GM12892 (cell line): ENCODE measurements around the gene RBKS.
A peak's percentile ranks its signal among the peaks of the same experiment; 100 is the strongest.

Source experiments
- DNase-seq: peaks from one replicate; pipeline ENCODE4 v3.0.0; 2011; ENCODE audit not compliant: insufficient read length
- FAIRE-seq: peaks from 2 replicates; lab custom pipeline; 2011; peaks lifted over from hg19 to GRCh38; lab: Jason Lieb, UNC
- POLR2A ChIP-seq: IDR thresholded peaks from 2 replicates; pipeline ENCODE4 v1.6.1; 2011; ENCODE audit warnings: low read depth, low read length, control low read depth
- POLR2AphosphoS5 ChIP-seq: IDR thresholded peaks from 2 replicates; pipeline ENCODE4 v1.6.1; 2011; ENCODE audit warnings: low read depth, low read length, control low read depth
- TAF1 ChIP-seq: IDR thresholded peaks from 2 replicates; pipeline ENCODE4 v1.6.1; 2011; ENCODE audit warnings: low read depth, mild to moderate bottlenecking, control low read depth, low read length, borderline replicate concordance

RBKS gene

DNA sequence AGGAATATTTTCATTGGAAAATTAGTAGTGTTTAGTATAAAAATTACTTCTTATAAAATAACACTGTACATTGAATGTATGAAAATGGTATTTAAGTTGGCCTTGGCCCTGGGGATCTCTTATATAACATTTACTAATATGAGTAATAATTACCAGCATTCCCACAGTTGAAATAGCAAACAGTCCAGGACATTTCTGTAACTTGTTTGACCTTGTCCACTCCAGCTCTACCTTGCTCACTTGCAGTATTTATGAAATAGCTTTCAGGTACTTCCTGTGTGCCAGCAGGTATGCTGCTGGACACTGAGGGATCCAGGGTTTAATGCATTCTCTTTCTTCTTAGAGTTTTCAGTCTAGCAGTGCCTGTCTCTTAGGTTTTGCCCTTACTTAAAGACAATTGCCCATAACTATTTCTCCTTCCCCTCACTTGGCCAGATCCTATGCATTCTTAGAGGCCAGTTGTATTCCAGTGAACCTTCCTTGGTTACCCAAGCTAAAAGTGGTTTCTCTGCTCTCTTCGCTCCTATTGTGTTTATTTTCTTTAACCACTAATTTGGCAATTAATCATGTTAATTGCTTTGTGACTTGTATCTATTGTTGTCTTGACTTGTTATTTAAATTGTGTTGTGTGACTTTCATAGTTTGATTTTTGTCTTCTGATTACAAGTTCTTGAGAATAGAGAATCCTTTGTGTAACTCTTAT lies 26.3 kb upstream of the RBKS start:
- FAIRE-seq, result no peak
- DNase-seq, result no peak
- TF ChIP-seq POLR2A (no peak), POLR2AphosphoS5 (no peak), TAF1 (no peak)

DNA sequence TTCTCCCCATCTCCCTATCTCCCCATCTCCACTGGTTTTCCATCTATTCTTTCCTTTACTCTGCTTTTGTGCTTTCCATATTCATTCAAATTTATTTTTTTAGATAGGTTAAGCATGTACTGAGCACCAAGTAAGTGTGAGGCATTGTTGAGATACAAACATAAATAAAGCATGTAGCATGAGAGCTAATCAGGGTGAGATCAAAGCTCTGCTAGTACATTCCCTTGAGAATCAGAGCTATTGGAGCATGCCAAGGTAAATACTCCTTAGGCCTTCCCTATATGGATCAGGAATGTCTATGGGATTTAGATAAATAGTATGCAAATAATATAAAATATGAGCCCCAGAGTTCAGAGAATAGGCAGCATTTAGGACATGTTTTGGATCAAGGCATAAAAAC lies 25.7 kb upstream of the RBKS start:
- TF ChIP-seq POLR2AphosphoS5 (no peak), TAF1 (no peak), POLR2A (no peak)
- FAIRE-seq, result no peak

DNA sequence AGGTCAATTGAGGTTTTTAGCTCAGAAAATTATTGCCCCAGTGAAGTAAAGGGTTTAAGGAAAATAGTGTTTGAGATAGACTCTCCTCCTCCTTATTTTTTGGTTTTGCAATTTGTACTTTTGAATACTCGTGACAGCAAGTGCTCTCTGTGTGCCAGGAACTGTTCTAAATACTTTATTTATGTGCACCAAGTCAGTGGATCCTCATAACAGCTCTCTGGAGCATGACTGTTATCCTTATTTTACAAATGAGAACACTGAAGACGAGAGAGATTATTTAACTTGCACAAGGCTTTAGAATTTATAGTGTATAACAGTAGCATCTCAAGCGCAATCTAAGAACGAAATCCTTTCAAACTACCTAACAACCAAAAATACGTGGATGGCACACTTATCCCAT lies 25.0 kb upstream of the RBKS start:
- no peak for DNase-seq
- no peak for FAIRE-seq
- TF ChIP-seq POLR2AphosphoS5 (no peak), POLR2A (no peak)

More for the DNA sequence above, 25.7 kb upstream of the RBKS start:
- no peak for DNase-seq

DNA sequence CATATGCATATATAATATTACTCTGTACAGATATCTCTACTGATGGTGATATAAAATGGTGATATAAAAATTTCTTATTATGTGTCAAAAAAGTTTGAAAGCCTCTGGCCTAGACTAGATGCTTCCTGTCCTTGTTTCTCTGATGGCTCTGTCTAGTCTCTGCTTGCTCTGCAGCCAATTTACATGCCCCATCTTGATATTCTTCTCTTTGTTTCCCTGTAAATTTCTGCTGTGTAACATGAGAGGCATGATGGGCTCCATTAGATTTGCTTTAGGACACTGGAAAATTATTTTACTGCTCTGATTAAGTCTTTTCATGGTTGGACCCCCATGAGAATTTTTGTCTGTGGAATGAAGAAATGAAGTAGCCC lies 24.6 kb upstream of the RBKS start:
- no peak for DNase-seq
- FAIRE-seq, result no peak
- no peak for TF ChIP-seq TAF1
- TF ChIP-seq POLR2AphosphoS5, result no peak
- TF ChIP-seq POLR2A, result no peak

DNA sequence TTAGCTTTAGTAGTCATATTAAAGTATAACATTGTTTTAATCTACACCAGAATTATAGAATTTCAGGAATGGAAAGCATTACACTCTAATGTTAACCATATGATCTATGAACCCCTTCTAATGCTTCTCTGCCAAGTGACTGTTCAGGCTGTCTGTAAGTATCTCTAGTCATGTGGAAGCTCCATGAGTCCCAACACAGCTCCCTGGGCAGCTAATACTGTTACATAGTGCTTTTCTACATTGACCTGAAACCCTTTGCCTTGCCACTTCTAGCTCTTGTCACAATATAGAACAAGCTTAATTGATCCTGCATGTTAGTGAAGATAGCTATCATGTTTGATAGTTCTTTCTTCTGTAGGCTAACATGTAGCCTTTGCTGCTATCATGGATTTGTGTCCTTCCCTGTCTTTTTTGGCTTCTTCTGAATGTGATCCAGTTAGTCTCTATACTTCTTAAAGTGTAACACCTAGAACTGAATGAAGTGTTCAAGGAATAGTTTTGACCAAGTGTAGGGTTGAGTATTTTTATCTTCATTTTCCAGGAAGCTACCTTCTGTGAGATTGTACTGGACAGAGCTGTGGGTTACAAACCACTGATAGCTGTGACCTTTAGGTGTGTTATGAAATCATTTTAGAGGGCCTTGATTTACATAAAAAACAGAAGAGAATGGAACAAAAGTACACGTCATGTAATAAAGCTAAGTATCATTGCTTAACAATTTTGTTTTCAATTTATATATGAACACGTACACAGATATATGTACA lies 24.0 kb upstream of the RBKS start:
- FAIRE-seq (peak; percentile 14), DNase-seq (no peak)
- TF ChIP-seq POLR2A (no peak), TAF1 (no peak), POLR2AphosphoS5 (no peak)

DNA sequence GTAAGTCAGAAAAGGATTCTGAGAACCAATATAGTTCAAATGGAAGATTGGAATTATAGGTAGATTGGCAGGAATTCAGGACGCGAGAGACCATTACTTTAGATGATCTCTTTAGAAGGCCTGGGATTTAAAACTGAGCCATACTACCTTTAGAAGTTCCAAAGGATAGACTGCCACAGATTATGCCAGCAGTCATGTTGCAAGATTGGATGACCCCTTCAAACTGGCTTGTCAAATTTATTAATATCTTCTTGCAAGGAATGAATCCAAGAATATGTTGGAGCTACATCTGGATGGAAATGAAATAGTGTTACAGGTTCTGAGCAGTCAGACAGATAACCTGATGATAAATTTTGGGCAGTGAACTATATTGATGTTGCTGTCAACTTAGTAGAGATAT lies 22.3 kb upstream of the RBKS start:
- FAIRE-seq, result no peak
- no peak for TF ChIP-seq TAF1
- no peak for TF ChIP-seq POLR2AphosphoS5
- TF ChIP-seq POLR2A, result no peak
- no peak for DNase-seq

DNA sequence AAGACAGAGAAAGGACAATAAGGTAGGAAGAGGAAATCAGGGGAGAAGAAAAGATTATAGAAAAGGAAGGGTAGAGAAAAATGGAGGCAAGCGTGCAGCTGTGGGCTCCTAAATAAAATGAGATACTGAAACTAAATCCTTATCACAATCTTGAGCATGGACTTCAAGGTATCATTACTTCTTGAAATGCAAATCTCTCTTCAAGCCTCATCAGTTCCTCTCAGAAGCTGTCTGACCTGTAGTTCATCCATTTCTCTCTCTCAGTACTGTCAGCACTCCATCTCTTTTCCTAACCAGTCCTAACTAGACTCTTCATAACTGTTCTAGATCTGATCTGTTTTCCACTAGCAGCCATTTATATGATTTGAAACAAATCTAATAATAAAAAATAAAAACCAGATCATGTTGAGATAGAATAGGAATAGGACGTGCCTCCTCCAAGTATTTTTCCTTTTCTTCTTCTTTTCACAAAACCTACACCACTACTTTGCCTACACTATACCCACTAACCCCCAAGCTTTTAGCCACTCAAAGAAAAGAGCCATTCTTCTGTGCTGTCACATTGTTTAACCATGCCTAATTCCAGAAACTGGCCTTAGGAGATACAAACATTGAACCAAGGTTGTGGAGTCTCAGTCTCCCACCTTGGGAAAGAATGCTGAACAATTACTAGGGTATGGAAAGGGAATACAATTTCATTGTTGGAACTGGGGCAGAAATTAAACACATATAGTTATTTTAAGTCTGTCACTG lies 21.4 kb upstream of the RBKS start:
- no peak for DNase-seq
- no peak for FAIRE-seq
- TF ChIP-seq POLR2AphosphoS5 (no peak), TAF1 (no peak), POLR2A (no peak)

DNA sequence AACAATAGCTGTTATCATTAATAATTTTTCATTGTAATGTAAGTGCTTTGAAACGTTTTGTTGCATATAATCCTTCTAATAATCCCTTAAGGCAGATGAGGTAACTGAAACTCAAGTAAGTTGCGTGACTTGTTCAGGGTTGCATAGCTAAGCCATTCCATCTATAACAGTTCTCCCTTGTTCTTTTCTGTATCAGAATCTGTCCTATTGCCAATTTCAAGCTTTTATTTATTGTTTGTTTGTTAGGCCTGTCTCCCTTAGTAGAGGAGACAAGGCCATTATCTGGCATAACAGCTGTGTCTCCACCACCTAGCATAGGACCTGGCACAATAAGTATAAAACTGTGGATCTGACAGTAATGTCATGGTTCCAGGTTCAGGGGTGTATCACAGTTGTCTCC lies 19.7 kb upstream of the RBKS start:
- TF ChIP-seq POLR2A, result no peak
- no peak for TF ChIP-seq TAF1
- TF ChIP-seq POLR2AphosphoS5, result no peak
- no peak for DNase-seq
- no peak for FAIRE-seq

DNA sequence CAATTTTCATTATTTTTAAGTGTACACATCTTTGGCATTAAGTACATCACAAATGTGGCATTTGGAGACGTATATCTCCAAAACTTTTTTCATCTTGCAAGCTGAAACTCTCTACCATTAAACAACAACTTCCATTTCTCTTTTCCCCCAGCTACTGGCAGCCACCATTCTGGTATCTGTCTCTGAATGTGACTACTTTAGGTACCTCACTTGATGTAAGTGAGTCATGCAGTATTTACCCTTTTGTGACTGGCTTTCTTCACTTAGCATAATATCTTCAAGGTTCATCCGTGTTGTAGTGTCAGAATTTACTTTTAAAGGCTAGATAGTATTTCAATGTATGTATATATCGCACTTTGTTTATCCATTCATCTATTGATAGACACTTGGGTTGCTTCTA lies 17.4 kb upstream of the RBKS start:
- no peak for FAIRE-seq
- no peak for DNase-seq
- no peak for TF ChIP-seq POLR2A
- no peak for TF ChIP-seq TAF1
- no peak for TF ChIP-seq POLR2AphosphoS5

DNA sequence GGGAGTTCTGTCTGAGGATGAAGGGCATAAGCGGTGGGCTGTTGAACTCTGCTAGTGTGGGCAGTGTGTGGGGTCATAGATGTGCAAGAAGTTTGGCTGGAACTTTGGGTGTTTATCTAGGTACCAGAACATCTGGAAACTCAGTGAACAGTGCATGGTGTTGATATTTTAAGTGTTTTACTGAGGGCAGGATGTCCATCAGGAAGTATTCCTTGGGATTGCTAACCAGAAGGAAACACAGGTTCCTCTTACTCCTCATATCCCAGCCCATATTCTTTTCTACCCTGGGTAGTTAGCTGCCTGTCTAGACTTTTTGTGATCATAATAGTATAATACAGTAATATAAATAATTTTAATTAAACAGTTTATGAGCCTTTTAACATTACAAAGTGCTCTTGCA lies 15.9 kb upstream of the RBKS start:
- TF ChIP-seq POLR2A, result no peak
- no peak for TF ChIP-seq POLR2AphosphoS5
- no peak for TF ChIP-seq TAF1
- FAIRE-seq (no peak), DNase-seq (no peak)

DNA sequence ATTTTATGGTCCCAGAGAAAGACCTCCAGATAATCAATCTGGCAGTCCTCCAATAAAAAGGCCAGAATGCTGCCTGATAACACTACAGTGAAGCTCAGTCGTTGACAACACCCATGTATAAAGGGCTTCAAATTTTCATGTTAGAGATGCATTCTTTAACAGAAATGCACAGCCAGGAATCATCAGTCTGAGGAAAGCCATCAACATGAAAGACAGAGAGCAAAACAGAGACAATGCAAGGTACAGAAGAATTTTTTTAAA lies 14.1 kb upstream of the RBKS start:
- FAIRE-seq (no peak), DNase-seq (no peak)
- no peak for TF ChIP-seq POLR2AphosphoS5
- no peak for TF ChIP-seq TAF1

DNA sequence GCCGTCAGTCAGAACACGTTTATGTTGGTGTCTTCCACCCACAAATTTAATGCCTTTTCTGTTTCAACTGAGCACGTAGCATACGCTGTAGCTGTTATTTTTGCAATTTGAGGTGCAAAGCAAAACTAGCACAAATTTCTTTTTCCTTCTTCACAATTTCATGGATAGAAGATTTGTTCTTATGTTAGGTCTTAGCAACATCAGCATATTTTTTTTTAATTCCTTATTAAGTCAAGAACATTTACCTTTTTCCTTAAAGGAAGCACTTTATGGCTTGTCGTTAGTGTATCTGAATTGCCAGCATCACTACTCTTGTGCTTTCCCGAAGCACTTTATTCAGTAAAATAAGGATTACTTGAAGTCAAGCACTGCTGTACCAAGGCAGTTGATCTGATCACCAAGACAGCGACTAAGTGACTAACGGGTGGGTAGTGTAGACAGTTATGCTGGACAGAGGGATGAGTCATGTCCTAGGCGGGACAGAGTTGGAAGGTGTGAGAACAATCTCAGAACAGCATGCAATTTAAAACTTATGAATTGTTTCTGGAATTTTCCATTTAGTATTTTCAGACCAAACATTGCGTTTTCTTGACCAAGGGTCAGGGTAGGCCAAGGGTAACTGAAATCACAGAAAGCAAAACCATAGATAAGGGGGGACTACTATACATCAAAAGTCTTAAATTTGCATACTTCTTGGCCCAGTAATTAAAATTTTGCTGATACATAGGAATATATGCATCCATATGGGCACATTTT lies 13.6 kb upstream of the RBKS start:
- FAIRE-seq (peak; percentile 54), DNase-seq (no peak)
- no peak for TF ChIP-seq POLR2AphosphoS5
- TF ChIP-seq POLR2A, result no peak
- no peak for TF ChIP-seq TAF1

DNA sequence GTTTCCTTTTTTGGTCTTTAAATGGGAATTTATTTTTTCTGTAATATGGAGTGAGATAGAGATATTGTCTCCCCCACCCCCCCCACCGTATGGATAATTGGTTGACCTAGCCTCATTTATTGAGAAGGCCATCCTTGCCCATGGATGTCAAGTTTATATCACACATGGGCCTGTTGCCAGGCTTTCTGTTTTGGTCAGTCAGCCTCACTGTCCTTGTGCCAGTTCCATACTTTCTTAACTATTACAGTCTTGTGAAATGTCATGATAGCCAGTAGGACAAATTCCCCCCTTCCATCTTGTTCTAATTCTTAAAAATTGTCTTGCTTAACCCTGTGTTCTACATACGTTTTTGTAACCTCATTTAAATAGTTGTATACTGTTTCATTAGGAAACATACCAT lies 12.8 kb upstream of the RBKS start:
- TF ChIP-seq POLR2AphosphoS5, result no peak
- TF ChIP-seq POLR2A, result no peak
- TF ChIP-seq TAF1, result no peak
- no peak for DNase-seq
- peak; percentile 17 for FAIRE-seq
